ENCODE data around the gene ERG28. TPM values are rescaled to one million over a fixed set of nuclear protein-coding genes. Genes with fewer than 3 reads are reported as not detected.

ERG28 gene
- total and polyA plus RNA-seq, 2 of the 13 experiments (the other 11 are each of a cell fraction or from before 2014, with no cell fraction given): 27.3 to 32.3 TPM

GRCh38 chr14:75660630-75661498 lies at the start of gene ERG28, which contains the start of gene TTLL5 (continued):
- TF ChIP-seq FOXP4 (CRISPR knock-in tag; IDR thresholded peaks at IDR 0.05) (peak; percentile 28; the same call in 1 of the 2 replicates), ZNF3 (CRISPR knock-in tag; IDR thresholded peaks at IDR 0.05) (no peak), NFKB2 (CRISPR knock-in tag; IDR thresholded peaks at IDR 0.05; ENCODE audit: borderline replicate concordance) (peak; percentile 46; the same call in 1 of the 2 replicates), ZNF44 (CRISPR knock-in tag; IDR thresholded peaks at IDR 0.05) (no peak), HNF4A (CRISPR knock-in tag; IDR thresholded peaks at IDR 0.05) (no peak), ERF (CRISPR knock-in tag; IDR thresholded peaks at IDR 0.05) (peak; percentile 32; the same call in 1 of the 2 replicates), MAZ (IDR thresholded peaks at IDR 0.05; ENCODE audit: borderline replicate concordance, low read depth, low read length) (peak; percentile 26; the same call in 1 of the 2 replicates), MAZ (CRISPR knock-in tag; IDR thresholded peaks at IDR 0.05; ENCODE audit: low read depth) (0 out of 2 replicates have a peak, but pooled peaks have one; percentile 70), THRA (CRISPR knock-in tag; IDR thresholded peaks at IDR 0.05; ENCODE audit: borderline replicate concordance) (peak; percentile 9; the same call in 1 of the 2 replicates), SMARCE1 (IDR thresholded peaks at IDR 0.05; ENCODE audit: borderline replicate concordance) (no peak), PRDM10 (CRISPR knock-in tag; IDR thresholded peaks at IDR 0.05; ENCODE audit: low read depth) (no peak; the same call in 1 of the 2 replicates), HMGXB4 (CRISPR knock-in tag; IDR thresholded peaks at IDR 0.05; ENCODE audit: borderline replicate concordance in 1 of 2, low read depth in 1 of 2) (peak in 1 of 2 experiments; percentile 23; a peak in 1 of 4 replicates), CREM (IDR thresholded peaks at IDR 0.05) (peak; percentile 96), CREM (CRISPR knock-in tag; IDR thresholded peaks at IDR 0.05) (peak; percentile 77), TFAP4 (IDR thresholded peaks at IDR 0.05; ENCODE audit: borderline replicate concordance, low read depth) (peak; percentile 84; the same call in 1 of the 2 replicates), RAD21 (CRISPR knock-in tag; IDR thresholded peaks at IDR 0.05) (0 out of 2 replicates have a peak, but pooled peaks have one; percentile 47), ZNF180 (CRISPR knock-in tag; IDR thresholded peaks at IDR 0.05; ENCODE audit: borderline replicate concordance, low read depth) (no peak), KLF6 (CRISPR knock-in tag; IDR thresholded peaks at IDR 0.05) (no peak)

Measured in HepG2 (cell line).